Activated T-cell treated with anti-CD3 and anti-CD28 coated beads, Interleukin-2, amount 50 U/mL, for 4 hours (primary cell): ENCODE measurements around the gene MEIOSIN. TPM values are rescaled to one million over a fixed set of nuclear protein-coding genes. Genes with fewer than 3 reads are reported as not detected.
"Not testable (repeated sequence)": the region's sequence is repeated elsewhere in the genome, so short reads cannot be mapped to it uniquely, and the experiment has no call there.

ENCODE experiments used
- ATAC-seq, 2 donors: fragments of 200-7000 bp; cut with Tn5 transposase; one replicate each; pipeline ENCODE4 v1.10.0; 2021
- DNase-seq: peaks from one replicate; pipeline ENCODE4 v3.0.0-alpha.2; 2020
- H3K27me3 Mint-ChIP-seq: one replicate; pipeline ENCODE4 v1.8.0; 2021; ENCODE audit warnings: low read depth, mixed read lengths
- H3K36me3 Mint-ChIP-seq: one replicate; pipeline ENCODE4 v1.8.0; 2022; ENCODE audit warnings: mixed read lengths; ENCODE audit not compliant: insufficient read depth
- H3K4me1 Mint-ChIP-seq: one replicate; pipeline ENCODE4 v1.8.0; 2021; ENCODE audit warnings: low read depth, mixed read lengths
- H3K4me3 Mint-ChIP-seq: one replicate; pipeline ENCODE4 v1.8.0; 2021; ENCODE audit warnings: mild to moderate bottlenecking, moderate library complexity, mixed read lengths
- H3K9me3 Mint-ChIP-seq: one replicate; pipeline ENCODE4 v1.8.0; 2021; ENCODE audit warnings: mixed read lengths
- total RNA-seq, 3 donors: library from RNA; stranded (reverse); gene quantifications; one replicate each; pipeline ENCODE4 v1.2.1, GENCODE V29; 2021

MEIOSIN gene
- total RNA-seq, result not detected

DNA sequence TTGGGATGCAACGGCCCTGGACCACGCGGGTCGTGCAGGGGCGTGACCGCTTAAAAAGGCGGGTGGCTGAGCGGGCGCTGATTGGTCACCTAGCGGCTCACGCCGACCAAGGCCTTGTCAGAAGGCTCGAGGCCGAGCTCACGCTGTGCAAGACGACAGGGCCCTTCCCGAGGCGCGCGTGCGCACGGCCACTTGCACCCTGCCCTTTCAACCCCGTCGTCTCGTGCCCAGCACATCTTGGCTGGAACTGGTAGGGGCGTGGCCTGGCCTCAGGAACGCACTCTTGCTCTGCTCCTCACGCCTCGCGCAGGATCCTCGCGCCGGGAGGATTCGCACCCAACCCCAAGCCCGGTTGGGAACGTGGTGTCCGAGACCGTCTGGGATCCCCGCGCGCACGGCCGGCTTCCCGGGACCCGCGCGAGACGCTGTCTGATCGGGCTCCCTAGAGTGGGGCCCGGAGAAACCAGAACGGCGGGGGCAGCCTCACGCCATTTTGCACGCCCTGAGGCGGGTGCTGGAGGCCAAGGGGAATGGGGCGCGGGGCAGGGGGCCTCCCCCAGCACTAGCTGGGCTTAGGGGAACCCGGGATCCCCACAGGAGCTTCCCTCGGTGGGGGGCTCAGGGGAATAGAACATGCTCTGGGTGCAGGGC lies at the start of gene MEIOSIN:
Gene MEIOSIN, plus strand, starts transcription at position 280 of the 651 bp plus-strand sequence. CDS start 1,938 bp downstream, outside the sequence.
- H3K27me3 Mint-ChIP-seq, result no peaks in the 10 kb centered on the region

DNA sequence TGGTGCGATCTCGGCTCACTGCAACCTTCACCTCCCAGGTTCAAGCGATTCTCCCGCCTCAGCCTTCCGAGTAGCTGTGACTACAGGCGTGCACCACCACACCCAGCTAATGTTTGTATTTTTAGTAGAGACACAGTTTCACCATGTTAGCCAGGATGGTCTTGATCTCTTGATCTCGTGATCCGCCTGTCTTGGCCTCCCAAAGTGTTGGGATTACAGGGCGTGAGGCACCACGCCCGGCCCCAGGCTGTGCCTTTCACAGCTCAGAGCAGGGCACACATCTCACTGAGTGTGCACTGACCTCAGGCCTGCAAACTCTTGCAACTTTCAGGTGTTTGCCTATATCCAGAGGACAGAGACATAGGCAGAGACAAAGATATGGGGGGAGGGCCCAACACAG lies 48.2 kb upstream of the MEIOSIN start:
- peaks cover 26% of the 10 kb centered on the region for H3K36me3 Mint-ChIP-seq
- H3K4me1 Mint-ChIP-seq, result peaks cover 11% of the 10 kb centered on the region
- not testable (repeated sequence) for H3K27me3 Mint-ChIP-seq, H3K4me3 Mint-ChIP-seq, H3K9me3 Mint-ChIP-seq, ATAC-seq, DNase-seq

More for the DNA sequence above, at the start of gene MEIOSIN:
- Mint-ChIP-seq H3K4me3 (no peak within 1 kb of the TSS), H3K9me3 (no peaks in the 10 kb centered on the region), H3K4me1 (peaks cover 18% of the 10 kb centered on the region), H3K36me3 (no peaks in the 10 kb centered on the region)
- no peak for ATAC-seq
- no peak for DNase-seq

GRCh38 chr19:45687599-45687998 lies 45.6 kb upstream of the MEIOSIN start:
- no peaks in the 10 kb centered on the region for H3K9me3 Mint-ChIP-seq
- H3K4me1 Mint-ChIP-seq, result peaks cover 18% of the 10 kb centered on the region
- peaks cover 28% of the 10 kb centered on the region for H3K36me3 Mint-ChIP-seq
- no peak overlapping the region for H3K4me3 Mint-ChIP-seq
- DNase-seq (no peak), ATAC-seq (no peak)
- no peaks in the 10 kb centered on the region for H3K27me3 Mint-ChIP-seq

DNA sequence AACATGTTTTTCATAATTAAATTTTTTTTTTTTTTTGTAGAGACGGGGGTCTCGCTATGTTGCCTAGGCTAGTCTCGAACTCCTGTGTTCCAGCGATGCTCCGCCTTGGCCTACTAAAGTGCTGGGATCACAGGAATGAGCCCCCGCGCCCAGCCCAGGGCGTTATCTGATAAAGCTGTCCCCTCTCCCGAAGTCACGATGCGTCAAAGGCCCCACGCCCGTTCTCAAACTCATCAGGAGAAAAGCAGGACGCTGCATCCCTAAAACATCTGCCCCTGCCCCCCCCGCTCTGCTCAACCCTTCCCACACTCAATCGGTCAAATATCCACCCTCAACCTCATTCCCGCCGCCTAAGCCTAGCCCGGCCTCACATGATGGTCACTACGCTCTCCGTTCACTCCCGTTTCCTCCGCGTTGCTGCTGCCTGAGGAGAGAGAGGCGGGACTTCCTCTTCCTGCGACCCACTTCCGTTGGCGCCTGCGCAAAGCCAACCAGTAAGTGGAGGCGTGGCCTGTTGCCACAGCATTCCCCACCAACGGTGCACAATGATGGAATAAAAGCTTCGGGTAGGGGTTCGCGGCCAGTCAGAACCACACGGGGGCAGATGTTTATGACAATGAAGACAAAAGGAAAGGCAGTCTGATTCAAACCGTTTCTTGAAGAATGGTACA lies 41.6 kb upstream of the MEIOSIN start, which contains the start of gene SNRPD2:
Gene SNRPD2, minus strand, starts transcription at position 438 of the 671 bp plus-strand sequence. Its CDS starts 65 bp downstream, at position 373.
- ATAC-seq (peak; percentile 53 to 61), DNase-seq (peak; percentile 87)
- Mint-ChIP-seq H3K9me3 (no peaks in the 10 kb centered on the region), H3K4me1 (peaks cover 24% of the 10 kb centered on the region), H3K27me3 (no peaks in the 10 kb centered on the region), H3K36me3 (peaks cover 27% of the 10 kb centered on the region), H3K4me3 (peak within 1 kb of the TSS; percentile 94)

DNA sequence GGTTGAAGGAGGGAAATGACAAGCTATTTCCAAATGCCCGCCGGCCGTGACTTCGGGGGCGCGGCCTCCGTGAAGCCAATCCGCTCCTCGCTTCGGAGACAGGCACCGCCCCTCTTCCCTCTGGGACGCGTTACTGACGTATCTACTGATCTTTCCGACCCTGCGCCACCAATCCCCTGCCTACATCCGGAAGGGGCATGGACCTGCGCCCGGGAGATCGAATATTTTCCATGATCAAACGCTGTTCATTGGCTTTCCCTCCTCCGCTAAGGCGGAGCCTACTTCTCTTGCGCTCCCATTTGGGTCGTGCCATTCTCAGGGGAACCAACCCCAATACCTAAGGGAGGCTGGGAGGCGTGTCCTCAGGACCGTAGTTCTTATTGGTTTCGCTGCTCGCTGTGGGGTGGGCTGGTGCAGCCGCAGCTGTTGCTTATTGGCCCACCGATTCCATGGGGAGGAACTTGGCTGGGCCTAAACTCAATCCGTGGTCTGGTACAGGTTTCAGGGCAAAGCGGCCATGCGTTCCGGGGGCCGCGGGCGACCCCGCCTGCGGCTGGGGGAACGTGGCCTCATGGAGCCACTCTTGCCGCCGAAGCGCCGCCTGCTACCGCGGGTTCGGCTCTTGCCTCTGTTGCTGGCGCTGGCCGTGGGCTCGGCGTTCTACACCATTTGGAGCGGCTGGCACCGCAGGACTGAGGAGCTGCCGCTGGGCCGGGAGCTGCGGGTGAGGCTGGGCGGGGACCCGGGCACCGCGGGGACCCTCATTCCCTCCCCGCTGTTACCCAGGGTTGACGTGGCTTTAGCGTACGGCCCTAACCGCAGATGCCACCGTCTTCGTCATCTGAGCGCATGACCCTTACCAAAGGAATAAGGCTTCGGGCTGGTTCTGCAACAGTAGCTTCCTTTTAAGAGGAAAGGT lies 40.8 kb upstream of the MEIOSIN start, which contains the start of gene QPCTL:
Gene QPCTL, plus strand, starts transcription at position 480 of the 919 bp plus-strand sequence. Its CDS starts 38 bp downstream, at position 518.
- Mint-ChIP-seq H3K9me3 (no peaks in the 10 kb centered on the region), H3K4me1 (peaks cover 25% of the 10 kb centered on the region), H3K4me3 (peak within 1 kb of the TSS; percentile 94), H3K36me3 (peaks cover 25% of the 10 kb centered on the region), H3K27me3 (no peaks in the 10 kb centered on the region)
- DNase-seq (peak; percentile 94), ATAC-seq (peak; percentile 91 to 92)

GRCh38 chr19:45693106-45693788 lies 40.0 kb upstream of the MEIOSIN start:
- H3K27me3 Mint-ChIP-seq, result no peaks in the 10 kb centered on the region
- no peak for ATAC-seq

GRCh38 chr19:45701676-45702075 lies 31.6 kb upstream of the MEIOSIN start:
- Mint-ChIP-seq H3K27me3 (no peaks in the 10 kb centered on the region), H3K4me3 (no peak overlapping the region), H3K9me3 (no peaks in the 10 kb centered on the region), H3K36me3 (peaks cover 12% of the 10 kb centered on the region), H3K4me1 (peaks cover 6% of the 10 kb centered on the region)
- ATAC-seq (no peak), DNase-seq (no peak)

More at GRCh38 chr19:45693106-45693788, 40.0 kb upstream of the MEIOSIN start:
- Mint-ChIP-seq H3K4me1 (peaks cover 30% of the 10 kb centered on the region), H3K9me3 (no peaks in the 10 kb centered on the region), H3K4me3 (peak overlapping the region; percentile 94), H3K36me3 (peaks cover 23% of the 10 kb centered on the region)
- DNase-seq, result peak; percentile 73

DNA sequence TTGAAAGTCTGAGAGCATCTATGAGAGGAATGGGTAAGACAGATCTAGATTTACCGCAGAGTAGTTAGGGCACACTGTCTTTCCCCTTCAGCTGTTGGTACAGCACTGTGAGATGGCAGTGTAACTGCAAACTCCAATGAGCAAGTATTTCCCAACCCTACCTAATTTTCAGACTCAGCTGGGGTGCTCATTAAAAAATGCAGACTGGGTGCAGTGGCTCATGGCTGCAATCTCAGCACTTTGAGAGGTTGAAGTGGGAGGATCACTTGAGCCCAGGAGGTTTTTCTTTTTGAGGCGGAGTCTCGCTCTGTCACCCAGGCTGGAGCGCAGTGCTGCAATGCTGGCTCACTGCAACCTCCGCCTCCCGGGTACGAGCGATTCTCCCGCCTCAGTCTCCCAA lies 28.1 kb upstream of the MEIOSIN start:
- H3K4me3 Mint-ChIP-seq, result no peak overlapping the region

DNA sequence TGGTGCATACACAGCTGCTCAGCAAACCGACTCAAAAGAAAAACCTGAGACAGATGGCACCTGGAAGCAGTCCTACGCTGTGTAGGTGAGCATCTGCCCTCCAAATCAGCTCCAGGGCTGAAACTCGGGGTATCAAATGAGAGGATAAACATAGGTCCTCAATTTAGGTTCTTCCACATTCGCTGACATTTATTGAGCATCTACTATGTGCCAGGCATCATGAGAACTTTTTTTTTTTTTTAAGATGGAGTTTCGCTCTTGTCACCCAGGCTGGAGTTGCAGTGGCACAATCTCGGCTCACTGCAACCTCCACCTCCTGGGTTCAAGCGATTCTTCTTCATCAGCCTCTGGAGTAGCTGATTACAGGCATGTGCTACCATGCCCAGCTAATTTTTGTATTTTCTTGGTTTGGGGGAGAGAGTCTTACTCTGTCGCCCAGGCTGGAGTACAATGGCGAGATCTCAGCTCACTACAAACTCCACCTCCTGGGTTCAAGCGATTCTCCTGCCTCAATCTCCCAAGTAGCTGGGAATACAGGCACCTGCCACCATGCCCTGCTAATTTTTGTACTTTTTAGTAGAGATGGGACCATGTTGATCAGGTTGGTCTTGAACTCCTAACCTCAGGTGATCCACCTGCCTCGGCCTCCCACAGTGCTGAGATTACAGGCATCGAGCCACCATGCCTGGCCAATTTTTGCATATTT lies 27.4 kb upstream of the MEIOSIN start:
- H3K4me3 Mint-ChIP-seq, result no peak overlapping the region
- no peaks in the 10 kb centered on the region for H3K9me3 Mint-ChIP-seq
- H3K36me3 Mint-ChIP-seq, result peaks cover 16% of the 10 kb centered on the region
- peaks cover 7% of the 10 kb centered on the region for H3K4me1 Mint-ChIP-seq
- DNase-seq, result no peak
- ATAC-seq, result no peak
- H3K27me3 Mint-ChIP-seq, result no peaks in the 10 kb centered on the region

More for the DNA sequence above, 28.1 kb upstream of the MEIOSIN start:
- H3K9me3 Mint-ChIP-seq, result no peaks in the 10 kb centered on the region
- H3K4me1 Mint-ChIP-seq, result peaks cover 4% of the 10 kb centered on the region
- H3K36me3 Mint-ChIP-seq, result peaks cover 13% of the 10 kb centered on the region
- ATAC-seq (no peak), DNase-seq (no peak)
- no peaks in the 10 kb centered on the region for H3K27me3 Mint-ChIP-seq

- no peak for ATAC-seq
- H3K4me3 Mint-ChIP-seq, result no peak overlapping the region
- peaks cover 14% of the 10 kb centered on the region for H3K36me3 Mint-ChIP-seq
- H3K9me3 Mint-ChIP-seq, result no peaks in the 10 kb centered on the region
- DNase-seq, result no peak
- peaks cover 16% of the 10 kb centered on the region for H3K4me1 Mint-ChIP-seq
- no peaks in the 10 kb centered on the region for H3K27me3 Mint-ChIP-seq
Measured at GRCh38 chr19:45710356-45711130, 22.7 kb upstream of the MEIOSIN start.

DNA sequence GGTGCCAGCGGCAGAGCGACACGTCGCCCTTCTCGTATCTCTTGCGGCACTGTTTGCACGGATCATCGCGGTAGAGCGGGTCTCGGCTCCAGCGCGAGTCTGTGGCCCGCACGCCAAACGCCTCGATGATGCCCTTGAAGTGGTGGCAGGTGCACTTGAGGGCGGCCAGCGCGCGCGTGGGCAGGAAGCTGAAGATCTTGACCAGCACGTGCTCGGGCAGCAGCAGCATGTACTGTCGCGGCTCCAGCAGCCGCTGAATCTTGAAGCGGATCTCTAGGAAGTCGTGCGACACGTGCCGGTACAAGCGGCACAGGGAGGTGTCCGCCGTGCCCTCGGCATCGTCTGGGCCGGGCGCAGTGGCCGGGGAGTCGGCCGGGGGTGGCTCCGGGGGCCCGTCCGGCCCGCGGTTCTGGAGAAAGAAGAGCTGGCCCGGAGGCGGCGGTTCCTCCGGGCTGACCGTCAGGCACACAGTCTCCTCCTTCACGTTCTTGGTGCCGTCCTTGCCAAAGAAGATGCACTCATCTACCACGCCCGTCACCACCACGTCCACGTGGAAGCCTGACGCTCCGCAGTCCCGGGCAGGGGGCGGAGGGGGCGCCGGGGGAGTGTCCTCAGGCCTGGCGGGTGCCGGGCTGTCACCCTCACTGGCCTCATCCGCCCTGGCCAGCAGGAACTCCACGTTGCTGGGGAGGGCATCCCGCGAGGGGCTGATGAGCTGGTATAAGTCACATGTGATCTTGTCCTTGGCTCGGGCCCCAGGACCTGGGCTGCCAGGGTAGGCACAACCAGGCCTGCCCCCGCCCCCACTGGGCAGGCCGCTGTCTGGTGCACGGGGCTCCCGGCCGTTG lies 21.2 kb upstream of the MEIOSIN start:
- Mint-ChIP-seq H3K36me3 (peaks cover 14% of the 10 kb centered on the region), H3K4me1 (peaks cover 28% of the 10 kb centered on the region), H3K9me3 (no peaks in the 10 kb centered on the region), H3K27me3 (no peaks in the 10 kb centered on the region), H3K4me3 (no peak overlapping the region)
- DNase-seq, result no peak
- ATAC-seq, result no peak

- Mint-ChIP-seq H3K36me3 (peaks cover 14% of the 10 kb centered on the region), H3K4me1 (peaks cover 33% of the 10 kb centered on the region)
- no peak for ATAC-seq
Measured at GRCh38 chr19:45712699-45713067, 20.6 kb upstream of the MEIOSIN start.

More at GRCh38 chr19:45712699-45713067, 20.6 kb upstream of the MEIOSIN start:
- DNase-seq, result no peak
- no peaks in the 10 kb centered on the region for H3K27me3 Mint-ChIP-seq
- no peak overlapping the region for H3K4me3 Mint-ChIP-seq
- no peaks in the 10 kb centered on the region for H3K9me3 Mint-ChIP-seq
